Neural progenitor cell (in vitro differentiated cells): ENCODE results near the gene UGT1A8. TPM values are rescaled to one million over a fixed set of nuclear protein-coding genes. Genes with fewer than 3 reads are reported as not detected.

Experiments used
- DNase-seq: peaks from one replicate; pipeline ENCODE4 v3.0.0-alpha.2; 2016; ENCODE audit warnings: low spot score
- H2AFZ ChIP-seq: fragments of 200-600 bp; sonication (generic); replicated peaks from 2 replicates; pipeline ENCODE4 v1.6.1; 2016; ENCODE audit warnings: antibody characterized with exemption
- H3F3A ChIP-seq: fragments of 200-600 bp; sonication (generic); 2 replicates; pipeline ENCODE4 v1.6.1; 2016; ENCODE audit warnings: antibody characterized with exemption, low read depth
- H3K27ac ChIP-seq: fragments of 200-600 bp; sonication (generic); 2 replicates; pipeline ENCODE4 v1.5.1; 2016; ENCODE audit warnings: mild to moderate bottlenecking
- H3K27me3 ChIP-seq: fragments of 200-600 bp; sonication (generic); 2 replicates; pipeline ENCODE4 v1.6.1; 2016; ENCODE audit warnings: mild to moderate bottlenecking, moderate library complexity
- H3K36me3 ChIP-seq: fragments of 200-600 bp; sonication (generic); 2 replicates; pipeline ENCODE4 v1.5.1; 2016
- H3K4me1 ChIP-seq: fragments of 200-600 bp; sonication (generic); 2 replicates; pipeline ENCODE4 v1.6.1; 2016; ENCODE audit warnings: mixed run types
- H3K4me2 ChIP-seq: fragments of 200-600 bp; sonication (generic); 2 replicates; pipeline ENCODE4 v1.6.1; 2016
- H3K4me3 ChIP-seq: fragments of 200-600 bp; sonication (generic); 2 replicates; pipeline ENCODE4 v1.5.1; 2016
- H3K79me2 ChIP-seq: fragments of 200-600 bp; sonication (generic); 2 replicates; pipeline ENCODE4 v1.6.1; 2016; ENCODE audit warnings: low read depth
- H3K9ac ChIP-seq: fragments of 200-600 bp; sonication (generic); 2 replicates; pipeline ENCODE4 v1.6.1; 2016
- H3K9me3 ChIP-seq: fragments of 200-600 bp; sonication (generic); 2 replicates; pipeline ENCODE4 v1.5.1; 2016; ENCODE audit warnings: low read depth
- H4K20me1 ChIP-seq: fragments of 200-600 bp; sonication (generic); 2 replicates; pipeline ENCODE4 v1.6.1; 2016; ENCODE audit warnings: low read depth
- H3K27ac Mint-ChIP-seq: 3 replicates; pipeline ENCODE4 v1.8.0; 2021; ENCODE audit warnings: mixed read lengths
- H3K27me3 Mint-ChIP-seq: 2 replicates; pipeline ENCODE4 v1.8.0; 2022; ENCODE audit warnings: low read depth, mild to moderate bottlenecking, inconsistent platforms, moderate library complexity, mixed read lengths; ENCODE audit not compliant: insufficient read depth
- H3K36me3 Mint-ChIP-seq: 3 replicates; pipeline ENCODE4 v1.8.0; 2021; ENCODE audit warnings: mixed read lengths
- H3K4me1 Mint-ChIP-seq: 3 replicates; pipeline ENCODE4 v1.8.0; 2021; ENCODE audit warnings: mixed read lengths
- H3K4me3 Mint-ChIP-seq: 3 replicates; pipeline ENCODE4 v1.8.0; 2021; ENCODE audit warnings: mild to moderate bottlenecking, moderate library complexity, mixed read lengths
- H3K9me3 Mint-ChIP-seq: 3 replicates; pipeline ENCODE4 v1.8.0; 2020; ENCODE audit warnings: mixed read lengths
- CTCF ChIP-seq: fragments of 200-600 bp; sonication (generic); IDR thresholded peaks from 2 replicates; pipeline ENCODE4 v1.5.1; 2017; ENCODE audit warnings: antibody characterized with exemption, mild to moderate bottlenecking
- EZH2 ChIP-seq: fragments of 200-600 bp; sonication (generic); IDR thresholded peaks from 2 replicates; pipeline ENCODE4 v1.6.1; 2017; ENCODE audit warnings: antibody characterized with exemption, mild to moderate bottlenecking, moderate library complexity
- EZH2phosphoT487 ChIP-seq: fragments of 200-600 bp; sonication (generic); IDR thresholded peaks from 2 replicates; pipeline ENCODE4 v1.6.1; 2017; ENCODE audit warnings: antibody characterized with exemption
- total RNA-seq: library from RNA; depleted of rRNA; stranded (reverse); fragments of >200 nt; gene quantifications from 2 replicates; pipeline ENCODE4 v1.2.3, GENCODE V29; 2015; ENCODE audit warnings: low replicate concordance

UGT1A8 gene
- total RNA-seq, 1 donor from 2014 or later: not detected

- Mint-ChIP-seq H3K4me3 (no peak overlapping the region), H3K27ac (no peak overlapping the region), H3K27me3 (peaks cover 2% of the 10 kb centered on the region), H3K4me1 (peaks cover 19% of the 10 kb centered on the region), H3K9me3 (peaks cover 21% of the 10 kb centered on the region), H3K36me3 (peaks cover 3% of the 10 kb centered on the region)
- no peaks in the 10 kb centered on the region for H4K20me1 ChIP-seq
- H3K79me2 ChIP-seq: no peaks in the 10 kb centered on the region
- no peaks in the 10 kb centered on the region for H3K27me3 ChIP-seq
- H3K9me3 ChIP-seq: no peaks in the 10 kb centered on the region
- H3F3A ChIP-seq: no peaks in the 10 kb centered on the region
- H3K4me1 ChIP-seq: no peaks in the 10 kb centered on the region
- no peak overlapping the region for H3K4me2 ChIP-seq
- no peak overlapping the region for H3K27ac ChIP-seq
- no peaks in the 10 kb centered on the region for H3K36me3 ChIP-seq
- no peak overlapping the region for H3K4me3 ChIP-seq
- no peak for TF ChIP-seq CTCF
- TF ChIP-seq EZH2: no peak
- no peak for TF ChIP-seq EZH2phosphoT487
- no peak overlapping the region for H2AFZ ChIP-seq
- no peak for DNase-seq
- H3K9ac ChIP-seq: no peak overlapping the region
These were observed 146.8 kb downstream of the UGT1A8 start for GRCh38 chr2:233764264-233764663.

GRCh38 chr2:233764761-233765160, 147.3 kb downstream of the UGT1A8 start:
- H3K4me1 Mint-ChIP-seq: peaks cover 16% of the 10 kb centered on the region
- Histone ChIP-seq H3K27ac (no peak overlapping the region), H3K27me3 (no peaks in the 10 kb centered on the region), H2AFZ (no peak overlapping the region), H3K4me3 (no peak overlapping the region), H3K79me2 (no peaks in the 10 kb centered on the region), H3F3A (no peaks in the 10 kb centered on the region), H3K4me1 (no peaks in the 10 kb centered on the region), H3K4me2 (no peak overlapping the region), H3K9me3 (no peaks in the 10 kb centered on the region), H3K36me3 (no peaks in the 10 kb centered on the region), H3K9ac (no peak overlapping the region), H4K20me1 (no peaks in the 10 kb centered on the region)
- DNase-seq: no peak
- H3K27ac Mint-ChIP-seq: no peak overlapping the region
- H3K36me3 Mint-ChIP-seq: peaks cover 3% of the 10 kb centered on the region
- TF ChIP-seq EZH2: no peak
- TF ChIP-seq CTCF: no peak
- TF ChIP-seq EZH2phosphoT487: no peak
- H3K4me3 Mint-ChIP-seq: no peak overlapping the region
- H3K27me3 Mint-ChIP-seq: peaks cover 2% of the 10 kb centered on the region
- peaks cover 23% of the 10 kb centered on the region for H3K9me3 Mint-ChIP-seq

GRCh38 chr2:233766416-233766815, 149.0 kb downstream of the UGT1A8 start:
- no peak overlapping the region for H3K4me3 ChIP-seq
- H2AFZ ChIP-seq: no peak overlapping the region
- H3K9me3 Mint-ChIP-seq: peaks cover 30% of the 10 kb centered on the region
- no peaks in the 10 kb centered on the region for H4K20me1 ChIP-seq
- no peaks in the 10 kb centered on the region for H3K36me3 ChIP-seq
- no peak overlapping the region for H3K27ac ChIP-seq
- H3F3A ChIP-seq: no peaks in the 10 kb centered on the region
- no peak overlapping the region for H3K4me3 Mint-ChIP-seq
- no peak for DNase-seq
- peaks cover 3% of the 10 kb centered on the region for H3K27me3 Mint-ChIP-seq
- no peak for TF ChIP-seq EZH2
- TF ChIP-seq CTCF: no peak
- no peak for TF ChIP-seq EZH2phosphoT487
- no peak overlapping the region for H3K27ac Mint-ChIP-seq
- peaks cover 5% of the 10 kb centered on the region for H3K36me3 Mint-ChIP-seq
- no peak overlapping the region for H3K4me2 ChIP-seq
- H3K27me3 ChIP-seq: no peaks in the 10 kb centered on the region
- H3K4me1 Mint-ChIP-seq: peaks cover 14% of the 10 kb centered on the region
- no peaks in the 10 kb centered on the region for H3K9me3 ChIP-seq
- H3K79me2 ChIP-seq: no peaks in the 10 kb centered on the region
- no peaks in the 10 kb centered on the region for H3K4me1 ChIP-seq
- no peak overlapping the region for H3K9ac ChIP-seq
